Neural cell (in vitro differentiated cells): ENCODE results near the gene CYP11A1. TPM values are rescaled to one million over a fixed set of nuclear protein-coding genes. Genes with fewer than 3 reads are reported as not detected.

Experiments
- H2AFZ ChIP-seq: fragments of 200-600, 300-800 bp; sonication (generic), shearing (Covaris generic); 2 replicates; pipeline ENCODE4 v1.6.0; 2014; ENCODE audit warnings: low read depth, mild to moderate bottlenecking, antibody characterized with exemption, low read length, moderate library complexity
- H3F3A ChIP-seq: fragments of 200-600 bp; shearing (Covaris generic); 2 replicates; pipeline ENCODE4 v1.6.1; 2016; ENCODE audit warnings: mild to moderate bottlenecking, moderate library complexity, mixed read lengths, antibody characterized with exemption, low read length; ENCODE audit not compliant: insufficient read depth, poor library complexity, severe bottlenecking
- H3K27ac ChIP-seq: fragments of 200-600, 300-800 bp; sonication (generic), shearing (Covaris generic); 2 replicates; pipeline ENCODE4 v1.5.1; 2014; ENCODE audit warnings: mild to moderate bottlenecking, low read length, moderate library complexity
- H3K27me3 ChIP-seq: fragments of 300-800, 200-600 bp; sonication (generic), shearing (Covaris generic); 2 replicates; pipeline ENCODE4 v1.6.0; 2014; ENCODE audit warnings: mild to moderate bottlenecking, low read depth, low read length, moderate library complexity; ENCODE audit not compliant: insufficient read depth
- H3K36me3 ChIP-seq: fragments of 300-800, 200-600 bp; sonication (generic), shearing (Covaris generic); 2 replicates; pipeline ENCODE4 v1.5.1; 2014; ENCODE audit warnings: mild to moderate bottlenecking, antibody characterized with exemption, low read length, moderate library complexity; ENCODE audit not compliant: insufficient read depth
- H3K4me2 ChIP-seq: fragments of 300-800, 200-600 bp; sonication (generic), shearing (Covaris generic); 2 replicates; pipeline ENCODE4 v1.6.0; 2014; ENCODE audit warnings: mild to moderate bottlenecking, low read length
- H3K4me3 ChIP-seq: fragments of 300-800, 200-600 bp; sonication (generic), shearing (Covaris generic); 2 replicates; pipeline ENCODE4 v1.5.1; 2014; ENCODE audit warnings: mild to moderate bottlenecking, low read length, moderate library complexity
- H3K79me2 ChIP-seq: fragments of 200-600 bp; shearing (Covaris generic); replicated peaks from 2 replicates; pipeline ENCODE4 v1.6.0; 2014; ENCODE audit warnings: mild to moderate bottlenecking, low read length, moderate library complexity; ENCODE audit not compliant: insufficient read depth
- H3K9ac ChIP-seq: fragments of 300-800, 200-600 bp; sonication (generic), shearing (Covaris generic); 2 replicates; pipeline ENCODE4 v1.6.1; 2016; ENCODE audit warnings: mild to moderate bottlenecking, low read length, mixed read lengths
- H3K9me2 ChIP-seq: fragments of 200-600 bp; shearing (Covaris generic); 2 replicates; pipeline ENCODE4 v1.6.1; 2016; ENCODE audit warnings: mild to moderate bottlenecking, low read length, mixed read lengths; ENCODE audit not compliant: insufficient read depth
- H3K9me3 ChIP-seq: fragments of 200-600, 300-800 bp; sonication (generic), shearing (Covaris generic); 2 replicates; pipeline ENCODE4 v1.6.1; 2016; ENCODE audit warnings: mild to moderate bottlenecking, mixed run types, low read length, moderate library complexity, mixed read lengths
- H4K20me1 ChIP-seq: fragments of 200-600 bp; shearing (Covaris generic); 2 replicates; pipeline ENCODE4 v1.6.1; 2016; ENCODE audit warnings: mild to moderate bottlenecking, mixed run types; ENCODE audit not compliant: insufficient read depth
- CTCF ChIP-seq: fragments of 450-650 bp; IDR thresholded peaks from 2 replicates; pipeline ENCODE4 v1.5.1; 2014; ENCODE audit warnings: antibody characterized with exemption, mild to moderate bottlenecking, moderate library complexity; ENCODE audit not compliant: poor library complexity, severe bottlenecking
- EP300 ChIP-seq: fragments of 450-650 bp; conservative IDR thresholded peaks from 2 replicates; pipeline ENCODE4 v1.6.1; 2014; ENCODE audit warnings: antibody characterized with exemption, mild to moderate bottlenecking, moderate library complexity; ENCODE audit not compliant: poor library complexity, severe bottlenecking
- EZH2 ChIP-seq: fragments of 200-600, 300-800 bp; shearing (Covaris generic), sonication (generic); IDR thresholded peaks from 2 replicates; pipeline ENCODE4 v1.6.1; 2014; ENCODE audit warnings: antibody characterized with exemption, low read length, borderline replicate concordance, mild to moderate bottlenecking; ENCODE audit not compliant: insufficient read depth, poor library complexity, severe bottlenecking
- MXI1 ChIP-seq: fragments of 450-650 bp; conservative IDR thresholded peaks from 2 replicates; pipeline ENCODE4 v1.6.1; 2014; ENCODE audit warnings: antibody characterized with exemption, mild to moderate bottlenecking; ENCODE audit not compliant: poor library complexity, severe bottlenecking
- POLR2AphosphoS5 ChIP-seq: IDR thresholded peaks from 2 replicates; pipeline ENCODE4 v1.6.1; 2012
- RAD21 ChIP-seq: fragments of 450-650 bp; conservative IDR thresholded peaks from 2 replicates; pipeline ENCODE4 v1.6.1; 2014; ENCODE audit warnings: antibody characterized with exemption, mild to moderate bottlenecking, moderate library complexity
- REST ChIP-seq: IDR thresholded peaks from 2 replicates; pipeline ENCODE4 v1.6.1; 2012; ENCODE audit warnings: borderline replicate concordance
- SMC3 ChIP-seq: fragments of 450-650 bp; conservative IDR thresholded peaks from 2 replicates; pipeline ENCODE4 v1.6.1; 2014; ENCODE audit warnings: antibody characterized with exemption, mild to moderate bottlenecking, moderate library complexity; ENCODE audit not compliant: poor library complexity
- TAF1 ChIP-seq: IDR thresholded peaks from 2 replicates; pipeline ENCODE4 v1.6.1; 2012; ENCODE audit warnings: low read depth
- polyA plus RNA-seq: library from polyadenylated mRNA; depleted of rRNA; stranded (reverse); fragments of >200 nt; gene quantifications from 2 replicates; pipeline ENCODE4 v1.2.3, GENCODE V29; 2014

CYP11A1 gene
- polyA plus RNA-seq, 1 donor from 2014 or later, result not detected

GRCh38 chr15:74399511-74400312 is 32.3 kb upstream of the CYP11A1 start:
- no peak for TF ChIP-seq EZH2
- no peak for TF ChIP-seq CTCF
- TF ChIP-seq POLR2AphosphoS5, result no peak
- no peak for TF ChIP-seq REST
- no peak for TF ChIP-seq MXI1
- TF ChIP-seq TAF1, result no peak
- TF ChIP-seq RAD21, result no peak
- TF ChIP-seq EP300, result no peak
- TF ChIP-seq SMC3, result no peak
- no peak overlapping the region for H3K9ac ChIP-seq

GRCh38 chr15:74399100-74399499 is 31.7 kb upstream of the CYP11A1 start:
- Histone ChIP-seq H3K9me2 (no peaks in the 10 kb centered on the region), H3K27ac (no peak overlapping the region), H3K4me2 (no peak overlapping the region), H2AFZ (no peak overlapping the region), H3K9ac (no peak overlapping the region), H3K4me3 (no peak overlapping the region), H4K20me1 (no peaks in the 10 kb centered on the region), H3K27me3 (no peaks in the 10 kb centered on the region), H3K36me3 (no peaks in the 10 kb centered on the region), H3K79me2 (no peaks in the 10 kb centered on the region), H3F3A (no peaks in the 10 kb centered on the region), H3K9me3 (no peaks in the 10 kb centered on the region)
- TF ChIP-seq EZH2, result no peak
- no peak for TF ChIP-seq SMC3
- TF ChIP-seq MXI1, result no peak
- no peak for TF ChIP-seq CTCF
- no peak for TF ChIP-seq EP300
- no peak for TF ChIP-seq RAD21

More at GRCh38 chr15:74399511-74400312, 32.3 kb upstream of the CYP11A1 start:
- Histone ChIP-seq H3K79me2 (no peaks in the 10 kb centered on the region), H3K27me3 (no peaks in the 10 kb centered on the region), H3K27ac (no peak overlapping the region), H2AFZ (no peak overlapping the region), H3K4me2 (no peak overlapping the region), H3K9me3 (no peaks in the 10 kb centered on the region), H3K9me2 (no peaks in the 10 kb centered on the region), H3F3A (no peaks in the 10 kb centered on the region), H3K4me3 (no peak overlapping the region), H4K20me1 (no peaks in the 10 kb centered on the region), H3K36me3 (no peaks in the 10 kb centered on the region)
